HG03025 (cell line): ENCODE data around the gene GPT2.

ENCODE experiments used
- ATAC-seq: cut with Tn5 transposase; IDR thresholded peaks from one replicate; pipeline ENCODE4 v1.9.1; 2021; ENCODE audit warnings: mild to moderate bottlenecking, moderate library complexity; ENCODE audit not compliant: unreplicated experiment, low FRiP score

The GPT2 gene

GRCh38 chr16:46895399-46896313 is 11.5 kb downstream of the GPT2 start:
- ATAC-seq = no peak

GRCh38 chr16:46896314-46896968 is 12.3 kb downstream of the GPT2 start:
- ATAC-seq = no peak

GRCh38 chr16:46897471-46897870 is 13.3 kb downstream of the GPT2 start:
- ATAC-seq = no peak

- ATAC-seq = no peak
Observed at GRCh38 chr16:46898006-46898405, 13.8 kb downstream of the GPT2 start.

- ATAC-seq = no peak
Observed at GRCh38 chr16:46899443-46900143, 15.4 kb downstream of the GPT2 start.

- ATAC-seq = no peak
Observed at GRCh38 chr16:46900455-46901235, 16.5 kb downstream of the GPT2 start.

- no peak for ATAC-seq
Observed at GRCh38 chr16:46901709-46902108, 17.5 kb downstream of the GPT2 start.

- no peak for ATAC-seq
Observed at GRCh38 chr16:46903255-46903905, 19.2 kb downstream of the GPT2 start.

GRCh38 chr16:46904471-46904870 is 20.3 kb downstream of the GPT2 start:
- no peak for ATAC-seq

- ATAC-seq = no peak
Observed at GRCh38 chr16:46906360-46907060, 22.3 kb downstream of the GPT2 start.

- ATAC-seq = no peak
Observed at GRCh38 chr16:46907061-46907774, 23.1 kb downstream of the GPT2 start.

GRCh38 chr16:46908540-46909372 is 24.6 kb downstream of the GPT2 start:
- no peak for ATAC-seq

- no peak for ATAC-seq
Observed at GRCh38 chr16:46911038-46911437, 26.9 kb downstream of the GPT2 start.

- ATAC-seq = no peak
Observed at GRCh38 chr16:46911650-46912049, 27.5 kb downstream of the GPT2 start.

GRCh38 chr16:46914556-46915201 is 30.5 kb downstream of the GPT2 start:
- no peak for ATAC-seq

- ATAC-seq = no peak
Observed at GRCh38 chr16:46915483-46916025, 31.4 kb downstream of the GPT2 start.

GRCh38 chr16:46916980-46917379 is 32.8 kb downstream of the GPT2 start:
- ATAC-seq = no peak
